Neural cell (in vitro differentiated cells): ENCODE data around the gene ANKRD55.

Experiments
- CTCF ChIP-seq: fragments of 450-650 bp; IDR thresholded peaks from 2 replicates; pipeline ENCODE4 v1.5.1; 2014; ENCODE audit warnings: antibody characterized with exemption, mild to moderate bottlenecking, moderate library complexity; ENCODE audit not compliant: poor library complexity, severe bottlenecking
- RAD21 ChIP-seq: fragments of 450-650 bp; conservative IDR thresholded peaks from 2 replicates; pipeline ENCODE4 v1.6.1; 2014; ENCODE audit warnings: antibody characterized with exemption, mild to moderate bottlenecking, moderate library complexity

- TF ChIP-seq CTCF = no peak
- no peak for TF ChIP-seq RAD21
Observed at GRCh38 chr5:56147659-56148230, 85.4 kb downstream of the ANKRD55 start.
